H9 (cell line): ENCODE measurements around the gene CTDSPL. TPM values are rescaled to one million over a fixed set of nuclear protein-coding genes. Genes with fewer than 3 reads are reported as not detected.

Experiments
- DNase-seq: peaks from one replicate; pipeline ENCODE4 v3.0.0-alpha.2; 2017
- H2AFZ ChIP-seq: one replicate; pipeline ENCODE4 v1.6.1; 2013; ENCODE audit warnings: mild to moderate bottlenecking, low read length, control low read depth, moderate library complexity
- H2AK5ac ChIP-seq: 2 replicates; pipeline ENCODE4 v1.6.1; 2013; ENCODE audit warnings: low read length, control low read depth, mixed read lengths; ENCODE audit not compliant: insufficient read length
- H2BK120ac ChIP-seq: one replicate; pipeline ENCODE4 v1.6.1; 2013; ENCODE audit warnings: low read depth, mild to moderate bottlenecking, low read length, control low read depth, inconsistent platforms; ENCODE audit not compliant: poor library complexity, severe bottlenecking
- H2BK12ac ChIP-seq: 2 replicates; pipeline ENCODE4 v1.6.1; 2013; ENCODE audit warnings: low read length, control low read depth, mixed read lengths, low read depth; ENCODE audit not compliant: insufficient read length
- H2BK15ac ChIP-seq: 2 replicates; pipeline ENCODE4 v1.6.1; 2013; ENCODE audit warnings: low read depth, low read length, control low read depth
- H2BK20ac ChIP-seq: one replicate; pipeline ENCODE4 v1.6.1; 2013; ENCODE audit warnings: low read depth, mild to moderate bottlenecking, low read length, control low read depth, inconsistent platforms; ENCODE audit not compliant: poor library complexity, severe bottlenecking
- H2BK5ac ChIP-seq: 2 replicates; pipeline ENCODE4 v1.6.1; 2013; ENCODE audit warnings: low read length, control low read depth, mixed read lengths; ENCODE audit not compliant: insufficient read length
- H3K14ac ChIP-seq: 2 replicates; pipeline ENCODE4 v1.6.1; 2013; ENCODE audit warnings: low read length, control low read depth; ENCODE audit not compliant: insufficient read depth
- H3K18ac ChIP-seq: 2 replicates; pipeline ENCODE4 v1.6.1; 2013; ENCODE audit warnings: low read depth, mild to moderate bottlenecking, mixed read lengths, low read length, control low read depth; ENCODE audit not compliant: insufficient read length
- H3K23ac ChIP-seq: 2 replicates; pipeline ENCODE4 v1.6.1; 2013; ENCODE audit warnings: low read length, control low read depth, mixed read lengths, low read depth; ENCODE audit not compliant: insufficient read length
- H3K23me2 ChIP-seq: 2 replicates; pipeline ENCODE4 v1.6.1; 2013; ENCODE audit warnings: low read depth, mild to moderate bottlenecking, mixed read lengths, low read length, control low read depth; ENCODE audit not compliant: insufficient read length, poor library complexity, severe bottlenecking
- H3K27ac ChIP-seq: 2 replicates; pipeline ENCODE4 v1.5.1; 2013; ENCODE audit warnings: low read length, control low read depth, mixed read lengths, low read depth; ENCODE audit not compliant: insufficient read length
- H3K27me3 ChIP-seq: 2 replicates; pipeline ENCODE4 v1.6.1; 2013; ENCODE audit warnings: low read length, control low read depth, inconsistent platforms; ENCODE audit not compliant: insufficient read depth
- H3K4ac ChIP-seq: 2 replicates; pipeline ENCODE4 v1.6.1; 2013; ENCODE audit warnings: low read depth, mild to moderate bottlenecking, control low read depth, inconsistent platforms, low read length, moderate library complexity
- H3K4me1 ChIP-seq: 2 replicates; pipeline ENCODE4 v1.6.1; 2013; ENCODE audit warnings: low read length, control low read depth, inconsistent platforms; ENCODE audit not compliant: insufficient read depth
- H3K4me2 ChIP-seq: 2 replicates; pipeline ENCODE4 v1.6.1; 2013; ENCODE audit warnings: low read length, control low read depth, mixed read lengths; ENCODE audit not compliant: insufficient read length, insufficient read depth
- H3K56ac ChIP-seq: 2 replicates; pipeline ENCODE4 v1.6.1; 2013; ENCODE audit warnings: low read depth, mild to moderate bottlenecking, mixed read lengths, low read length, control low read depth; ENCODE audit not compliant: insufficient read length
- H3K79me1 ChIP-seq: 2 replicates; pipeline ENCODE4 v1.6.1; 2013; ENCODE audit warnings: low read depth, mild to moderate bottlenecking, moderate library complexity, low read length, control low read depth, inconsistent platforms; ENCODE audit not compliant: insufficient read depth, poor library complexity, severe bottlenecking
- H3K79me2 ChIP-seq: 2 replicates; pipeline ENCODE4 v1.6.1; 2013; ENCODE audit warnings: low read length, control low read depth, inconsistent platforms; ENCODE audit not compliant: insufficient read depth
- H3K9ac ChIP-seq: 2 replicates; pipeline ENCODE4 v1.6.1; 2013; ENCODE audit warnings: low read length, control low read depth, mixed read lengths; ENCODE audit not compliant: insufficient read length; ENCODE audit errors: extremely low read depth
- H3K9me3 ChIP-seq: one replicate; pipeline ENCODE4 v1.6.1; 2013; ENCODE audit warnings: low read depth, low read length, inconsistent platforms; ENCODE audit not compliant: control insufficient read depth
- H3T11ph ChIP-seq: one replicate; pipeline ENCODE4 v1.6.1; 2013; ENCODE audit warnings: mild to moderate bottlenecking, low read length, control low read depth, inconsistent platforms
- H4K20me1 ChIP-seq: one replicate; pipeline ENCODE4 v1.6.1; 2013; ENCODE audit not compliant: control insufficient read depth, insufficient read length, insufficient read depth
- H4K5ac ChIP-seq: 2 replicates; pipeline ENCODE4 v1.6.1; 2013; ENCODE audit warnings: low read depth, mild to moderate bottlenecking, mixed read lengths, low read length, control low read depth; ENCODE audit not compliant: insufficient read length
- H4K8ac ChIP-seq: replicated peaks from 2 replicates; pipeline ENCODE4 v1.6.1; 2013; ENCODE audit warnings: low read length, control low read depth, mixed read lengths, low read depth; ENCODE audit not compliant: insufficient read length
- H4K91ac ChIP-seq: 2 replicates; pipeline ENCODE4 v1.6.1; 2013; ENCODE audit warnings: low read depth, mild to moderate bottlenecking, moderate library complexity, mixed read lengths, low read length, control low read depth; ENCODE audit not compliant: insufficient read length
- H3K27ac Mint-ChIP-seq, 3 experiments: 2 replicates in 2 of 3; 3 replicates in 1 of 3; pipeline ENCODE4 v1.8.0; 2020 to 2021; ENCODE audit warnings: mixed read lengths in 3 of 3, mild to moderate bottlenecking in 1 of 3, moderate library complexity in 1 of 3
- H3K27me3 Mint-ChIP-seq: 2 replicates; pipeline ENCODE4 v1.8.0; 2021; ENCODE audit warnings: low read depth, mild to moderate bottlenecking, moderate library complexity, mixed read lengths
- H3K36me3 Mint-ChIP-seq, 3 experiments: 2 replicates in 2 of 3; 3 replicates in 1 of 3; pipeline ENCODE4 v1.8.0; 2020 to 2021; ENCODE audit warnings: low read depth in 3 of 3, mixed read lengths in 3 of 3; ENCODE audit not compliant: insufficient read depth in 1 of 3
- H3K4me1 Mint-ChIP-seq, 2 experiments: 2 replicates each; pipeline ENCODE4 v1.8.0; 2020; ENCODE audit warnings: mixed read lengths in 2 of 2
- H3K4me3 Mint-ChIP-seq, 2 experiments: 2 replicates in 1 of 2; 3 replicates in 1 of 2; pipeline ENCODE4 v1.8.0; 2020 to 2021; ENCODE audit warnings: mild to moderate bottlenecking in 2 of 2, mixed read lengths in 2 of 2, moderate library complexity in 1 of 2
- H3K9me3 Mint-ChIP-seq, 2 experiments: 2 replicates in 1 of 2; 3 replicates in 1 of 2; pipeline ENCODE4 v1.8.0; 2020; ENCODE audit warnings: mild to moderate bottlenecking in 2 of 2, mixed read lengths in 2 of 2, moderate library complexity in 1 of 2
- WGBS: extraction: QIAGEN DNeasy Blood & Tissue Kit; methylation state at CpG from one replicate; pipeline ENCODE4 v1.1.7; 2013; ENCODE audit warnings: missing lambda C conversion rate, low lambda C conversion rate, mixed read lengths; ENCODE audit not compliant: insufficient read length; ENCODE audit errors: extremely low coverage; 5-methylcytosine and 5-hydroxymethylcytosine counted together
- total RNA-seq: library from RNA; stranded (reverse); gene quantifications from 2 replicates; pipeline ENCODE4 v1.2.1, GENCODE V29; 2021
- TF ChIP-seq, protein P1 (sequence below): fragments of 200-600 bp; sonication (generic); conservative IDR thresholded peaks from 3 replicates; pipeline ENCODE4 v1.8.0; 2021; ENCODE audit warnings: antibody characterized with exemption, mild to moderate bottlenecking

CTDSPL gene
- total RNA-seq, 1 experiment from 2014 or later: 20.8 TPM

GRCh38 chr3:37912052-37912733 is 50.5 kb downstream of the CTDSPL start:
- Mint-ChIP-seq H3K27me3 (no peaks in the 10 kb centered on the region), H3K4me3 (no peak overlapping the region), H3K9me3 (peaks cover 0 to 2% of the 10 kb centered on the region in 2 experiments; a peak in 1 of 5 replicates), H3K36me3 (peaks cover 0 to 2% (median 0%) of the 10 kb centered on the region in 3 experiments; a peak in 2 of 7 replicates), H3K27ac (peak overlapping the region in 2 of 3 experiments; percentile 11 to 79; a peak in 2 of 7 replicates), H3K4me1 (peaks cover 6 to 11% of the 10 kb centered on the region in 2 experiments; a peak in 3 of 4 replicates)
- Histone ChIP-seq H4K5ac (no peak overlapping the region), H3K14ac (no peak overlapping the region), H3K79me1 (no peaks in the 10 kb centered on the region), H3K4me2 (no peak overlapping the region), H3K4ac (no peak overlapping the region), H3T11ph (no peak overlapping the region), H2BK5ac (no peak overlapping the region), H3K18ac (no peak overlapping the region), H2BK12ac (no peak overlapping the region), H3K23ac (no peak overlapping the region), H2BK20ac (no peak overlapping the region), H4K20me1 (no peaks in the 10 kb centered on the region), H2BK15ac (no peak overlapping the region), H3K9me3 (no peaks in the 10 kb centered on the region), H2AK5ac (no peak overlapping the region), H3K79me2 (peaks cover 2% of the 10 kb centered on the region; the same call in 1 of the 2 replicates), H3K27me3 (no peaks in the 10 kb centered on the region), H2AFZ (no peak overlapping the region), H3K4me1 (no peaks in the 10 kb centered on the region; the same call in 1 of the 2 replicates), H4K91ac (no peak overlapping the region), H3K27ac (no peak overlapping the region), H4K8ac (no peak overlapping the region), H3K23me2 (no peaks in the 10 kb centered on the region), H3K56ac (no peak overlapping the region), H2BK120ac (no peak overlapping the region), H3K9ac (no peak overlapping the region)
- DNase-seq: no peak
- WGBS: no CpG with 5 or more reads among the region's 9 CpGs
- TF ChIP-seq, protein P1, sequence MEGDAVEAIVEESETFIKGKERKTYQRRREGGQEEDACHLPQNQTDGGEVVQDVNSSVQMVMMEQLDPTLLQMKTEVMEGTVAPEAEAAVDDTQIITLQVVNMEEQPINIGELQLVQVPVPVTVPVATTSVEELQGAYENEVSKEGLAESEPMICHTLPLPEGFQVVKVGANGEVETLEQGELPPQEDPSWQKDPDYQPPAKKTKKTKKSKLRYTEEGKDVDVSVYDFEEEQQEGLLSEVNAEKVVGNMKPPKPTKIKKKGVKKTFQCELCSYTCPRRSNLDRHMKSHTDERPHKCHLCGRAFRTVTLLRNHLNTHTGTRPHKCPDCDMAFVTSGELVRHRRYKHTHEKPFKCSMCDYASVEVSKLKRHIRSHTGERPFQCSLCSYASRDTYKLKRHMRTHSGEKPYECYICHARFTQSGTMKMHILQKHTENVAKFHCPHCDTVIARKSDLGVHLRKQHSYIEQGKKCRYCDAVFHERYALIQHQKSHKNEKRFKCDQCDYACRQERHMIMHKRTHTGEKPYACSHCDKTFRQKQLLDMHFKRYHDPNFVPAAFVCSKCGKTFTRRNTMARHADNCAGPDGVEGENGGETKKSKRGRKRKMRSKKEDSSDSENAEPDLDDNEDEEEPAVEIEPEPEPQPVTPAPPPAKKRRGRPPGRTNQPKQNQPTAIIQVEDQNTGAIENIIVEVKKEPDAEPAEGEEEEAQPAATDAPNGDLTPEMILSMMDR: peak; percentile 54
